HG02943 (cell line): Measurements from ENCODE around the gene BLACAT1.

Source experiments
- ATAC-seq: cut with Tn5 transposase; IDR thresholded peaks from one replicate; pipeline ENCODE4 v1.9.1; 2021; ENCODE audit warnings: mild to moderate bottlenecking, low read depth, moderate library complexity; ENCODE audit not compliant: unreplicated experiment

Gene BLACAT1

DNA sequence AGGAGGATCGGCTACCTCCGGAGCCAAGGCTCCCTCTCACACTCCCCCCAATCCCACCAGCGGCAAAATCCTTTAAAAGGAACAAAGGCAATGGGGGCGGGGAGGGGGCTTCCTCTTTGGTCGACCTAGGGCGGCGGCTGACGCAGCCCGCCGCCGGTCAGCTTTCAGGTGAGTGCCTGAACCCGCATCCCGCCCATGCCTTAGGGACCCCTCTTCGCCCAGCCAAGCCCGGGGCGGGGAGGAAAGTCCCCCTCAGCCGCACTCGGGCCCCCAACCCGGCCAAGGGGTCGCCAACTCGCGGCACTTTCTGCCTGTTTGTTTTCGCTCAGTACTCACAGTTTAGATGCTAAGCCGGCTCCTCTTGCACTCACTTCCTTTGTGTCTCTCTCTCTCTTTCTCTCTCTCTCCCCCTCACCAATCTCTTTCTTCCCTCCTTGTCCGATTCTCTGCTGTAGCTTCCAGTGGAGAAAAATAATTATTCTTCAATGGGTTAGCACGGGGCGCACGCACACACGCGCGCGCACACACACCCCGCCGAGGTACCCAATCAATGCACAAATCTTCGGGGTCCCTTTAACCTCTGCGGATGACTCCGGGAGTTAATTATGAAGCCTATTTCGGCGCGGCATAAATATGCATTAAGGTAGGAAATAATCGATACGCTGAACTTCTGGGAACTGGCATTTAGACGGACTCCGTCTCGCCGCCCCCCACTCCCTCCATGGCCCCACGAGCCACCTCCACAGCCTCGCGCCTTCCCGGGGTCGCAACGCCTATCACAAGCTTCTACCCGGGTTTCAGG, at the start of gene BLACAT1:
Gene BLACAT1, minus strand, starts transcription at position 465 of the 802 bp plus-strand sequence.
- no peak for ATAC-seq

DNA sequence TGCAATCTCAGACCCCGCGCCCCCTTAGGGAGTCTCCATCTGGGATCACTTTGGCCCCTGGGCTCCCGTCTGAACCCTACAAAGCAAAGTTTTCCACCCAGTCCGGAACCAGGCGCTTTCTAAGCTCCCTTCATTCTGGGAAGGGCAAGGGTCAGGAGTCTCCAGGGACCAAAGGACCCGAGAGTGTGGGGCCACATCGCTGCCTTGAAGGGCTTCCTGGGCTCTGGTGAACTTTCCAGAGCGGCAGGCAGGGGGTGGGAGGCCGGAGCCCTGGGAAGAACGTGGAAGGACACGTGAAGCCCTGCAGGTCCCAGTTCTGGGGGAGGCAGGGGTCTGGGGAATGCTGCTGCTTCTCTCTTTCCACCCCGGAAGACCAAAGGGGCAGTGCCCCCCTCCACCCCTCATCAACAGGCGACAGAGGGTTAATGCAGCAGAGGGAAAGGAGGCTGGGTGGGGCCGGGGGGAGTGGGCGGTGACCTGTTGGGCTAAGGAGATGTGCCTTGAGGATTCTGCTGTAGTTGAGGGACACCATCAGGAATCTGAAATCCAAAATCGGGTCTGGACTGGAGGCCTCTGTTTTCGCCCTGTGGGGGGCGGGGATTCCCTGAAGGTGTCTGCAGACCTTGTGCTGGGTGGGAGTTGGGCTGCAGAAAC, 49.4 kb upstream of the BLACAT1 start:
- ATAC-seq: no peak

DNA sequence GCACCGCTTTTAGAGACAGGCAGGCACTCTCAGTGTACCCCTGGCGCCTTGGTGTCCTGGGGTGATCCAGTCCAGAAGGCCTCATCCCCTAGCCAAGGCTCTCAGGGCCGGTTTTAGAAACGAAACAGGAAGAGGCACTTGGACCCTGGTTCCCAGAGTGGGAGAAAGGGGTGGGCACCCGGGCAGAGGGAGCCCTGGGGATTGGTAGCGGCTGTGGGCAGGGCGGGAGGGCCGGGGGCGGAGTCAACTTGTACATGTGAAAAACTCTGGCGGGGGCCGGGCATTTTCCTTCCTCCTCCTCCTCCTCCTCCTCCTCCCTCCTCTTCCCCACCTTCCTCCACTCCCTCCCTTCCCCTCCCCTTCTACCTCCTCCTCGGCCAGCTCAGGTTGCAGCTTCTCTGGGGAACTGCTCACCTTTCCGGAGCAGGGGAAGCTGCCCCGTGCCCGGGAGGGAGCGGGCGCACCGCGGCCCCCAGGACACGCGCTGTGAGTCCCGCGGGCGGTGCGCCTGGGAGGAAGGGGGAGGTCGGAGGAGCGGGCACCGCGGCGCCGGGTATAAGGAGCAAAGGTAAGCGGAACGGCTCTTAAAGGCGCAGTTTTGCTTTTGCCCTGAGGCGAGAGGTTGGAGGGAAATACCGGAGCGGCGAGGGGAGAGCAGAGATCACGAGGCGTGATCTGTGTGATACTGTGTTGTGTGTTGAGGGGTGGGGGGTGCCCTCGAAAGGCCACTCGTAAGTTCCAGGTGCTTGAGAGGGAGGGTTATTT, 48.6 kb upstream of the BLACAT1 start, which contains the start of gene CDK18:
Gene CDK18, plus strand, starts transcription at position 359 of the 765 bp plus-strand sequence. CDS start 18,499 bp downstream, outside the sequence.
- no peak for ATAC-seq

DNA sequence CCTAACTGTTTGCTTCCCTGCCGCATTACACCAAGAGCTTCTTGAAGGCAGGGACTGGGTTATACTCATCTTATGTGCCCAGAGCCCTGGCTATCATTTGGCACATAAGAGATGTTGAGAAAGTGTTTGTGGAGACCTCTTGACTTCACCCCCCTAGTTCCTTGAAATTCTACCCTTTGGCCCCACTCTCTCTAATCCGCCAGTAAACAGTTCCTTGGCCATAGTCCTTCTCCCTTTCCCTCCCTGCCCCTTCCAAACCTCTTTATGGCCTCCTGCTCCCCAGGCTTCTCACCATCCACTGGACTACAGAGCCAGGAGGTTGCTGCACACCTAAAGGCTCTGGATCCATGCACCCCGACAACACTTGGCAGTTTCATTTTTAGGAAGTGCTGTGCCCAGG, 47.1 kb upstream of the BLACAT1 start:
- ATAC-seq: no peak

DNA sequence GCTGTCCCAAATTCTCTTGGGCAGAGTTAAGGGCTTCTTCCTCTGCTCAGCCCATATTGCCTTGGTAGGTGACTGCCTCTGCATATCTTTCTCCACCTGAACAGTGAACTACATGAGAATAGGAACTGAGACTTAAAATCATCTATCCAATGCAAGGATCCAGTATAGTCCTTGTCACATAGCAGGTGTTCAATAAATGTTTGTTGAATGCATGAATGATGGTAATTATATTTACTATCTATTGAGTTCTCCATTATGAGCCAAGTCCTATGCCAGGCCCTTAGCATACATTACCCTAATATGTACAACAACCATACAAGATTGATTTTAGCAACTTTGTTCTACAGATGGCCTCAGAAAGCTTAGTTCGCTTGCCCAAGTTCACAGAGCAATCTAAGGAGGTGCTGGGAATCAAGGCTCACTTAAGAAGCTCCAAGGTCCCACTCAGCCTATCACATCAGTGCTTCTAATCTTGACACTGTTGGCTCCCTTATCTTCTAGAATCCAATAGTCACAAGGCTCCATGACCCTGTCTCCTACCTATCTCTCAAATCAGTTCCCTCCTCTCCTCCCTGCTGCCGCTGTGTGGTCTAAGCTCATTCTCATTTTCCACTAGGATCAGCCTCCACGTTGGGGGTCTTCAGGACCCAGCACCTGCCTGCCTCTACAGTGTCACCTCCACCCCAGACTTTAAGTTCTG, 46.4 kb upstream of the BLACAT1 start:
- no peak for ATAC-seq

DNA sequence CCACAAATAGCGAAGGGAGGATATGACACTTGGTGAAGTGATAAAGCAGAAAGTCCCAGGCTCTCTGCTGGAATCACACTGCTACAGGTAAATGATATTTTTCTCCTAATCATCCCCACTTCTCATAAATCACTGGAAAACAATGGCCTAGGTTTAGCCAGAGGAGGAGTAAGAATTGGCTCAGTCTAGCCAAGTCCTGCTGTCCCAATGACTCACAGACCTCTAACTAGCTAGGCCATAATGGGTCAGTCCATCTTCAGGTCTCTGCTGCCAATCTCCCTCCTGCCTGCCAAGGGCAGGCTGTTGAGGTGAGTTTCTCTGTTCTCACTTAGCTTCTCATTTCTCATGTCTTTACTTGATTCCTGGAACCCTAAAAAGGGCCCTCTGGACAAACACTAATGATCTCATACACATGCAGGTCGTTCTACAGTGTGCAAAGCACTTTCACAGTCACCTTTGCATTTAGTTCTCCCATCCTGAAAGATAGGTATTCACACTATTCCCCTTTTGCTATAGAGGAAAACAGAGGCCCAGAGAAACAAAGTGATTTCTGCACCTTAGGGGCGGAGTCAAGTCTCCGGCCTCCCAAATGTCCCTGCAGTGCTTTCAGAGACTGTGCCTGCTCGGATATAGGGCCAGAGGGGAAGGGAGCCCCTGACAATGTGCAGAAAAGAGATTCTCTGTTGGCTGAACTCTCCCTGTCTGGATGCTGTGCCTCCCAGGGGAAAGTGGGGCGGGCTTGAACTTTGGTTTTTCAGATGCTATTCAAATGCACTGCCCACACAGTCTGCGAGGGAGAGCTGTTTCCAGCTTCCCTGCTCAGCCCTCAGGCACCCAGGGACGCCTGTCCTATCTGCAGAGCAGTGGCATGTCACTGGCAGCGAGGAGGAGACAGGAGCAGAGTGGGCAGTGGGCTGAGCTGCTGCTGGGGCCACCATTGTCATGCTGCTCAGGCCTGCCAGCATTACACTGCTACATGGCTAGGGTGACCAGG, 44.7 kb upstream of the BLACAT1 start:
- ATAC-seq: no peak

DNA sequence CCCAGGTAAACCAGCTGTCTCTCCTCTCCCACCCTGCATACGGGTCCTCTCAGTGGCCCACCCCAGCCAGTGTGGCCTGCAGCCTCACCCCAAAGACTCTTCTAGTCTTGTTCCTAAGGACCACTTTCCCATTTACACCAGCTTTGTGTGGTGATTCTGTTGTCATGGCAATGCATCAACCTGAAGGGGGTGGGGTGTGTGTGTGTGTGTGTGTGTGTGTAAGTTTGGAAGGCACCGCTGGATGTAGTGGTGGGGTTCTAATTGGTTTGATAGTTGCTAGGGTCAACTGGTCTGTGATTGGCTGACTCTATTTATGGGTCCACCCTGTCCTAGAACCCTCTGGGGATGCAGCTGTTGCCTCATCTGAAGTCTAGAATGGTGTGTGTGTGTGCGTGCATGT, 43.9 kb upstream of the BLACAT1 start:
- ATAC-seq: no peak

DNA sequence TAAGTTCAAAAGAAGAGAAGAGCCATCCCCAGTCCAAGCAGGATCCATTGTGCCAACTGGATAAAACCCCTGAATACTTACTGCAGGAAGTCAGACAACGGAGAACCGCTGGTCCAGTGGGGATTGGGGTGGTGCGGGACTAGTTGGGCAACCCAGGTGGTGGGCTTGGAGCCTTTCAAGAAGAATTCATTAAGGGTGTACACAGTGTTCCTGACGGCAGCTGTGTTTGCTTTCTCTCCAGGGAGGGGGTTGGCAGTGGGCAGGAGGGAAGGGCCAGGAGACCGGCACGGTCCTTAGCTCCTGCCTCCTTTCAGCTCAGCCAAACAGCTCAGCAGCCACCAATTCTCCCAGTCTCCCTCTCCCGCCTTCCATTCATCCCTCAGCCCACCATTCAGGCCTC, 41.5 kb upstream of the BLACAT1 start:
- no peak for ATAC-seq

DNA sequence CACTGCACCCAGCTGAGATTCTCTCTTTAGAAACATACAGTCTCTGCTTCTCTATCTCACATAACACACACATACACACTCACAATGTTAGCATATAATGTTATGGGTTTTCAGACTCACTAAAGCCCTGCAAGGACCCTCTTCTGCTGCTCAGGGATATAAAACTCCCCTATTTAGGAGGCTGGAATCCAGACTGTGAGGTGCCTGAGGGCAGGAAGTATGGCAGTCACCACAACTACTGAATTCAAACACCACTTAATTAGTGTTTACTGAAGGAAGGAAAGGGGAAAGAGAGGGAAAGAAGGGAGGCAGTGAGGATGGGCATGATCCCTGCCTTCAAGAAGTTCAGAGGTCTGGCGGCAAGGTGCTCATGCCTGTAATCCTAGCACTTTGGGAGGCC, 40.8 kb upstream of the BLACAT1 start:
- no peak for ATAC-seq

DNA sequence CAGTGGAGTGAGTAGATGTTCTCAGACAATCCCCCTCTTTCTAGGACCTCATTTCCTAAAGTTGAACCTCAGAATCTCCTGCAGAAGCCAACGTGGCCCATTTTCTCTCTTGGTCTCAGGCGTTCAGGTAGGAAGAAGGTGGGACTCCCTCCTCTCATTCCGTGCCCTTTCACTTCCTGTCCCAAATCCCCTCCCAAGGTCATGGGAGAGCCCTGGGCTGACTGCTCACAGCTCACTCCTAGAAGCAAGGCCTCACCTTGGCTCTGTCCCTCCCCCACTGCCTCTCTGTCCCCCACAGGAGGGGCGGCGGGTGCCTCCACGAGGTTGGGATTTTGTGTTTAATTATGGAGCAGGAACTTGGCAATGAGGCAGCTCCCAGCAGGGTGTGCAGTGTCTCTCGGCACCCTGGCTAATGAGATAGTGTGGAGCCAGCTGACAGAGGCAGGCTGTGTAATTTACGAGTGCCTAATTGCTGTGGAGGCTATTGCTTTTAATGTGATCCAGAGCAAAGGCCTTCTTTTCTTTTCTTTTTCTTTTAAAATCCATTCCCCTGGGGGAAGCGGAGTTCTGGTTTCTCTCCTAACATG, 39.5 kb upstream of the BLACAT1 start:
- no peak for ATAC-seq

DNA sequence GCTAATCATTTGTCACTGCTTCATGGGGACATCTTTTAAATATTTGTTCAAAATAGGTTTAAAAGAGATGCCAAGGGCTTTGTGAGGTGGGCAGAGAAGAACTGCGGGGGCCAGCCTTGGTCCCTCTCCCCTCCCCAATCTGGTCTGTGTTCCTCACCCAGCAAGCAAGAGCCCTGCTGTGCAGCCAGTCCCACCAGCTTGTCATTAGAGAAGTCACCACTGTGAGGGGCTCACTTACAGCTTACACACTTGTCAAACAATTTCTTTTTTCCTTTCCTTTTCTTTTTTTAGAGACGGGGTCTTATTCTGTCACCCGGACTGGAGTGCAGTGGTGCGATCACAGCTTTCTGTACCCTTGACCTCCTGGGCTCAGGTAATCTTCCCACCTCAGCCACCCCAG, 38.3 kb upstream of the BLACAT1 start:
- ATAC-seq: no peak

DNA sequence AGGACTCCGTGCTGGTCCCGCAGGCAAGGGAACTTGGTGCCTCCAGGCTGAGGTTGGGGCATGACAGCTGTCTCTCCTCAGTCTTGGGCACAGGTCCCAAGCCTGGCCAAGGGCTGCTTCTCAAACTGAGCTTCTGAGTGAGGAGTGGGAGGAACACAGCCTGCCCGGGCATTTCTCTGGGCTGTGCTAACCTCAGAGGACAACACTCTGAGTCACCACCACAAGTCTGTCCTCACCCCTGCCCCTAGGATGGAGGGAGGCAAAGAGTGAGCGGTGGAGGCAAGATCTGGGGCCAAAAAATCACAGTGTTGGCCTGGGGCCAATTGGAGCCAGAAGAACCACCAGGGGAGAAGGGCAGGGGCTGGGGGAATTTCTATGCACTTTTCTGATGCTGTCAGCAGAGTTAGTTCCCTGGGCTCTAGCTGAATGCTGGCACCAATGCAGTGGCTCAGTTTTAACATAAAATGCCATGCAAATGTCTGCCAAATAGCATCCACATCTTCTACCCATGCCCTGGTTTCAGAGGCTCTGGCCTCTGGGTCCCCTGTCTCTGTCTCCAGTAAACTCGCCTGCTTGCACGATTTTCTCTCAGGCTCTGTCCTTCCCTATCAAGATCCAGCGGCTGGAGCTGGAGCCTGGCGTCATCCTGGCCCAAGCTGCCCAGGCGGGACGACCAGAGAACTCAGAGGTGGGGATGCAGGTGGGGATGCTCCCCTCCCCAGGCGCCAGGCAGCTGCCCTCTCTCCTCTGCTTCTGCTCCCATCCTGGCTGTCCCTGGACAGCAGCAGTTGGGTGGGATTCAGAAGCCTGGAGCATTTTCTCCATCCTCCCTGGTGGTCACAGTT, 37.6 kb upstream of the BLACAT1 start:
- no peak for ATAC-seq

DNA sequence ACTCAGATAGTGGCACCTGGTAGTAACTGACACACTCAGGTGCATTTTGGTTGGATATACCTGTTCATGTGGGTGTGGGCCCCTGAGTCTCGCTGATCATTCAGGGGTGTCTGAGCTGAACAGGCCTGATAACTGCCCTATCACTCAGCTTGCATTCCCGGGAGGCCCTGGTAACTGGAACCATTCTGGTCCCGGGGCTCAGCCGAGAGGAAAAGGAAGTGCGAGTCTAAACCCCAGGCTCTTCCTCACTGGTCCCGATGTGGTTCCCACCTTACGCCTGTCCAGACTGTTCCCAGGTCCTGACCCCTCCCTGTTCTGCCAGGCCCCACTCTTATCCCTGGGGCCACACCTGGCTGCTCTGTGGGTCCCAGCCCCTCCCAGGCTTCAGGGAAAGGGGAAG, 36.9 kb upstream of the BLACAT1 start:
- no peak for ATAC-seq

DNA sequence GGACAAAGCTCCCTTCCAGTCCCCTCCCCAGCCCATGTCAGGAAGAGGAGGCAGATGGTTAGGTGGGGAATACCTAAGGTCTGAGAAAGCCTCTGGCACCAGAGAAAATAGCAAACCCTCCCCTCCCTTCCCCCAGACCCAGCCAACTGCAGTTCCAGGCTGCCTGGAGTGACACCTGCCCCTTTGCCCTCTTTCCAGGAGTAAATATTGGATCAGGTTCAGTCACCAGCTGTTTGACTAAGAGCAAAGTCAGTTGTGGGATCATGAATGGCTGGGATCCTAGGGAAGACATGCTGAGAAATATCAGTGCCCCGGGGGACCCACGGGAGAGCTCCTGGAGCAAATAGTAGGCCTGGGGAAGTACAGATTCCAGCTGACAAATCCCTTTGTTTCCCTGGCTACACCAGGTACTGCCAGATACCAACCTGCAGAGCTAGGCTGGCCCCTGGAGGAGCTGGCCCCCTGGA, 36.4 kb upstream of the BLACAT1 start:
- no peak for ATAC-seq

DNA sequence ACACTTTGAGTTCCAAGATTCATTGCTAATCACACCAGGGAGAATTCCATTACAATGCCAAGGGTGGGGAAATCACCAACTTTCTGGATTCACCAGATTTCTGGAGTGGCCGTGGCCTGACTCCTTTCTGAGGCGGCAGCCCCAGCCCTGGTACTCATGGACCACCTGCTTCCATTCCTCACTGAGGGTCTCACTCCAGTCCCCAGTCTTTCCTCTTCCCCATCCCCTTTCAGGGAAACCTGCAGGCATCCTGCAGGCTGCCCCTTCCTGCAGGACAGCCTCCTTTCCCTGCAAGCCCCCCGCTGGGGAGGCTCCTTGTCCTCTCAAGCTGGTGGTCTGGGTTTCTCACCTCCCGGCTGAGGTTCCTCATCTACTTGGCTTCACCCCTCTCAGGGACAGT, 35.9 kb upstream of the BLACAT1 start:
- no peak for ATAC-seq

DNA sequence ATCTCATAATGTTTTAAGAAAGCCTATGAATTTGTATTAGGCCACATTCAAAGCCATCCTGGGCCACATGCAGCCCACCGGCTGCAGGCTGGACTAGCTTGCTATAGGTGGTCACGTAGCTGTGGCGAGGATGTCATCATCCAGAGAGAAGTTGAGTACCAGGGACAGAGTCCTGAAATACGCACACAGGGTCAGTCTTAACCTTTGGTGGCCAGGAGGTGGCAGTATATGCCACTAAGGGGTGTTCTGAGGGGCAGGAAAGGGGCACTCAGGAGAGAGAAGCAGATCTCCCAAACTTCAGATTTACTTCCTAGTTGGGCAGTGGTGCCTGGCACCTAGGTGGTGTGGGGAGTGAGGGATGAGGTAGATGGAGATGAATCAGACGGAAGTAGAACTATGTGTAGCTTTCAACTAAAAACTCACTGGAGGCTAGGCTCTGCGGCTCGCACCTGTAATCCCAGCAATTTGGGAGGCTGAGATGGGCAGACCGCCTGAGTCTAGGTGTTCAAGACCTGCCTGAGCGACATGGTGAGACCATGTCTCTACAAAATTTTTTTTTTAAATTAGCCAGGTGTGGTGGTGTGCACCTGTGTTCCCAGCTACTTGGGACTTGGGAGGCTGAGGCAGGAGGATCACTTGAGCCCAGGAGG, 32.4 kb upstream of the BLACAT1 start:
- no peak for ATAC-seq

DNA sequence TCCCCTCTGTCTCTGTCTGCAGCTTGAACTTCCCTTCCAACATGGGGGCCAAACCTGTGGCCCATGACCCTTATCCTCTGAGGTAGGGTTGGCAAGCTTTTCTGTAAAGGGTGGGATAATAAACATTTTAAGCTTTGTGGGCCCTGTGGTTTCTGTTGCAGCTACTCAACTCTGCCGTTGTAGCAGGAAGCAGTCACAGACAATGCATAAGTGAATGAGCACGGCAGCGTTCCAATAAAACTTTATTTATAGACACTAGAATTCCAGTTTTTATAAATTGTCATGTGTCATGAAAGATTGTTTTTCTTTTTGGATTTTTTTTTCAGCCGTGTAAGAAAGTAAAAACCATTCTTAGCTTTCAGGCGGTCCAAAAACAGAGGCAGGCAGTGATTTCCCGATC, 30.4 kb upstream of the BLACAT1 start:
- ATAC-seq: no peak
